HEK293 (cell line): ENCODE measurements around the gene EPS8L1.
A peak's percentile ranks its signal among the peaks of the same experiment; 100 is the strongest.

Source experiments
- CTCF ChIA-PET: fragments of 350-600 bp; formaldehyde crosslinking; extraction: SDS; loops from one replicate; lab custom pipeline; 2021; ENCODE audit warnings: antibody characterized with exemption; lab: Yijun Ruan, JAX
- POLR2A ChIA-PET: fragments of 300-600 bp; formaldehyde crosslinking; extraction: SDS; loops from one replicate; lab custom pipeline; 2020; ENCODE audit warnings: antibody characterized with exemption, inconsistent platforms; lab: Yijun Ruan, JAX
- H3K27ac ChIP-seq: fragments of 200-500 bp; sonication (Bioruptor generic); 2 replicates; pipeline ENCODE4 v1.5.1; 2014; ENCODE audit warnings: low read depth, low read length, control low read depth, inconsistent platforms; ENCODE audit errors: extremely low read depth
- H3K36me3 ChIP-seq, 2 experiments: fragments of 200-500 bp in 1 of 2; sonication (Bioruptor generic) in 1 of 2; 1 replicate in 1 of 2; 2 replicates in 1 of 2; pipeline ENCODE4 v1.5.1; 2014 to 2017; ENCODE audit warnings: inconsistent platforms in 2 of 2, low read length in 2 of 2; ENCODE audit not compliant: control insufficient read depth in 2 of 2, insufficient read depth in 1 of 2
- H3K4me1 ChIP-seq: fragments of 200-500 bp; sonication (Bioruptor generic); 2 replicates; pipeline ENCODE4 v1.5.1; 2014; ENCODE audit warnings: mild to moderate bottlenecking, low read length, inconsistent platforms; ENCODE audit not compliant: control insufficient read depth, insufficient read depth
- H3K4me3 ChIP-seq: 2 replicates; pipeline ENCODE4 v1.5.1; 2011; ENCODE audit warnings: low read depth, mild to moderate bottlenecking, control low read depth, low read length, moderate library complexity
- H3K9me3 ChIP-seq: fragments of 200-500 bp; sonication (Bioruptor generic); 2 replicates; pipeline ENCODE4 v1.5.1; 2014; ENCODE audit warnings: low read depth, low read length, inconsistent platforms; ENCODE audit not compliant: control insufficient read depth, insufficient read depth
- ZNF155 ChIP-seq: fragments of 450-650 bp; formaldehyde crosslinking; IDR thresholded peaks from 2 replicates; pipeline ENCODE4 v1.5.1; 2016; ENCODE audit warnings: missing biosample characterization, missing genetic modification characterization
- ZNF174 ChIP-seq: fragments of 450-650 bp; formaldehyde crosslinking; IDR thresholded peaks from 2 replicates; pipeline ENCODE4 v1.5.0; 2017; ENCODE audit warnings: missing biosample characterization, mild to moderate bottlenecking, missing genetic modification characterization
- ZNF184 ChIP-seq: fragments of 450-650 bp; IDR thresholded peaks from 2 replicates; pipeline ENCODE4 v1.5.1; 2018; ENCODE audit warnings: missing biosample characterization, mild to moderate bottlenecking, missing genetic modification characterization
- ZNF239 ChIP-seq: fragments of 450-650 bp; formaldehyde crosslinking; IDR thresholded peaks from 2 replicates; pipeline ENCODE4 v1.5.1; 2016; ENCODE audit warnings: missing biosample characterization, missing genetic modification characterization
- ZNF274 ChIP-seq, 2 experiments: fragments of 200-500 bp in 1 of 2; fragments of 450-650 bp in 1 of 2; sonication (Bioruptor generic) in 1 of 2; formaldehyde crosslinking in 1 of 2; IDR thresholded peaks; 2 replicates each; pipeline versions ENCODE4 v1.5.1 to v1.6.1; 2014 to 2016; ENCODE audit warnings: borderline replicate concordance in 1 of 2, inconsistent platforms in 1 of 2, low read length in 1 of 2, missing biosample characterization in 1 of 2, missing genetic modification characterization in 1 of 2
- ZNF404 ChIP-seq: fragments of 450-650 bp; formaldehyde crosslinking; IDR thresholded peaks from 2 replicates; pipeline ENCODE4 v1.5.1; 2017; ENCODE audit warnings: missing biosample characterization, missing genetic modification characterization
- ZNF629 ChIP-seq: fragments of 450-650 bp; formaldehyde crosslinking; IDR thresholded peaks from 2 replicates; pipeline ENCODE4 v1.5.1; 2017; ENCODE audit warnings: missing biosample characterization, missing genetic modification characterization
- ZSCAN23 ChIP-seq: fragments of 450-650 bp; formaldehyde crosslinking; IDR thresholded peaks from 2 replicates; pipeline ENCODE4 v1.5.1; 2016; ENCODE audit warnings: missing biosample characterization, missing genetic modification characterization
- ZXDB ChIP-seq: fragments of 450-650 bp; formaldehyde crosslinking; IDR thresholded peaks from 2 replicates; pipeline ENCODE4 v1.5.1; 2016; ENCODE audit warnings: missing biosample characterization, missing genetic modification characterization
- TF ChIP-seq, protein P1 (sequence below): fragments of 450-650 bp; formaldehyde crosslinking; IDR thresholded peaks from 2 replicates; pipeline ENCODE4 v1.5.1; 2016; ENCODE audit warnings: missing biosample characterization, missing genetic modification characterization
- TF ChIP-seq, protein P2 (sequence below): fragments of 450-650 bp; formaldehyde crosslinking; IDR thresholded peaks from 2 replicates; pipeline ENCODE4 v1.5.1; 2016; ENCODE audit warnings: missing biosample characterization, missing genetic modification characterization
- TF ChIP-seq, protein P3 (sequence below): fragments of 450-650 bp; formaldehyde crosslinking; IDR thresholded peaks from 2 replicates; pipeline ENCODE4 v1.5.1; 2016; ENCODE audit warnings: missing biosample characterization, missing genetic modification characterization
- TF ChIP-seq, protein P4 (sequence below): fragments of 450-650 bp; formaldehyde crosslinking; IDR thresholded peaks from 2 replicates; pipeline ENCODE4 v1.5.1; 2016; ENCODE audit warnings: missing biosample characterization, missing genetic modification characterization
- TF ChIP-seq, protein P5 (sequence below): fragments of 450-650 bp; formaldehyde crosslinking; IDR thresholded peaks from 2 replicates; pipeline ENCODE4 v1.5.1; 2016; ENCODE audit warnings: missing biosample characterization, missing genetic modification characterization, borderline replicate concordance

EPS8L1 gene

DNA sequence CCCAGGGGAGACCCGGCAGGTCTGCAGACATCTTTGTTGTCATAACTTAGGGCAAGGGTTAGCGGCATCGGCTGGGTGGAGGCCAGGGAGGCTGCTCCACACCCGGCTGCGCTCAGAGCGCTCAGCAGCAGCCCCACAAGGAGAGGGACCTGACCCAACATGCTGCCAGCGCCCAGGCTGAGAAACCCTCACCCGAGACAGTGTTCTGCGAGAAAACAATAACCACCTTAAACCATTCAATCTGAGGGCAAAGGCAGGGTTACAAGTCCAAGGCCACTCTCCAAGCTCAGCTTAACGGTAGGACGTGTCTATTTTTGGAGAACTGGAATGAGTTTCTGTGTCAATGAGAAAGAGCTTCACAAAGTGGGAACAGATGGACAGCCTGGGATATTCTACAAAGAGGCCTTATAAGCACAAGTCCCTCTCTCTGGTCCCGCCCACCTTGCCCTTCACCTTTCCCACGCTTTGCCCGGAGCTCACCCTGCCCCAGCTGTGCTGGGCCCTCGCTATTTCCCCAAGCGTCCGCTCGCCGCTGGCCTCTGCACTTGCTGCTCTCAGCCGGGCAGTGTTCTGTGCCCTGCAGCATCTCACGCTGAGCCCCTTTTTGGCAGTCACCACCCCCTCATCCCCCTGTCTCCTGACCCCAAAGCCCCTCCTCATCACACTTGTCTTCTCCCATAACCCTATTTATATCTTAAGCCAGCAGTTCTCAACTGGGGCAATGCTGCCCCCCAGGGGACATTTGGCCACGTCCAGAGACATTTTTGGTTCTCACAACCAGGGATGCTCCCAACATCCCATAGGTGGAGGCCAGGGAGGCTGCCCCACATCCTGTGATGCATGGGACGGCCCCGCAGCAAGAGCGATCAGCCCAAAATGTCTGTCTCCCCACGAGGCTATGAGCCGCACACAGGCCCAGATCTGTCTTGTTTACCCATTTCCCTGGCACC lies 24.2 kb downstream of the EPS8L1 start:
- no peaks in the 10 kb centered on the region for H3K9me3 ChIP-seq
- H3K27ac ChIP-seq: no peak overlapping the region
- TF ChIP-seq, protein P1, sequence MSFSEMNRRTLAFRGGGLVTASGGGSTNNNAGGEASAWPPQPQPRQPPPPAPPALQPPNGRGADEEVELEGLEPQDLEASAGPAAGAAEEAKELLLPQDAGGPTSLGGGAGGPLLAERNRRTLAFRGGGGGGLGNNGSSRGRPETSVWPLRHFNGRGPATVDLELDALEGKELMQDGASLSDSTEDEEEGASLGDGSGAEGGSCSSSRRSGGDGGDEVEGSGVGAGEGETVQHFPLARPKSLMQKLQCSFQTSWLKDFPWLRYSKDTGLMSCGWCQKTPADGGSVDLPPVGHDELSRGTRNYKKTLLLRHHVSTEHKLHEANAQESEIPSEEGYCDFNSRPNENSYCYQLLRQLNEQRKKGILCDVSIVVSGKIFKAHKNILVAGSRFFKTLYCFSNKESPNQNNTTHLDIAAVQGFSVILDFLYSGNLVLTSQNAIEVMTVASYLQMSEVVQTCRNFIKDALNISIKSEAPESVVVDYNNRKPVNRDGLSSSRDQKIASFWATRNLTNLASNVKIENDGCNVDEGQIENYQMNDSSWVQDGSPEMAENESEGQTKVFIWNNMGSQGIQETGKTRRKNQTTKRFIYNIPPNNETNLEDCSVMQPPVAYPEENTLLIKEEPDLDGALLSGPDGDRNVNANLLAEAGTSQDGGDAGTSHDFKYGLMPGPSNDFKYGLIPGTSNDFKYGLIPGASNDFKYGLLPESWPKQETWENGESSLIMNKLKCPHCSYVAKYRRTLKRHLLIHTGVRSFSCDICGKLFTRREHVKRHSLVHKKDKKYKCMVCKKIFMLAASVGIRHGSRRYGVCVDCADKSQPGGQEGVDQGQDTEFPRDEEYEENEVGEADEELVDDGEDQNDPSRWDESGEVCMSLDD (tag by site-specific recombination): no peak
- TF ChIP-seq, protein P2, sequence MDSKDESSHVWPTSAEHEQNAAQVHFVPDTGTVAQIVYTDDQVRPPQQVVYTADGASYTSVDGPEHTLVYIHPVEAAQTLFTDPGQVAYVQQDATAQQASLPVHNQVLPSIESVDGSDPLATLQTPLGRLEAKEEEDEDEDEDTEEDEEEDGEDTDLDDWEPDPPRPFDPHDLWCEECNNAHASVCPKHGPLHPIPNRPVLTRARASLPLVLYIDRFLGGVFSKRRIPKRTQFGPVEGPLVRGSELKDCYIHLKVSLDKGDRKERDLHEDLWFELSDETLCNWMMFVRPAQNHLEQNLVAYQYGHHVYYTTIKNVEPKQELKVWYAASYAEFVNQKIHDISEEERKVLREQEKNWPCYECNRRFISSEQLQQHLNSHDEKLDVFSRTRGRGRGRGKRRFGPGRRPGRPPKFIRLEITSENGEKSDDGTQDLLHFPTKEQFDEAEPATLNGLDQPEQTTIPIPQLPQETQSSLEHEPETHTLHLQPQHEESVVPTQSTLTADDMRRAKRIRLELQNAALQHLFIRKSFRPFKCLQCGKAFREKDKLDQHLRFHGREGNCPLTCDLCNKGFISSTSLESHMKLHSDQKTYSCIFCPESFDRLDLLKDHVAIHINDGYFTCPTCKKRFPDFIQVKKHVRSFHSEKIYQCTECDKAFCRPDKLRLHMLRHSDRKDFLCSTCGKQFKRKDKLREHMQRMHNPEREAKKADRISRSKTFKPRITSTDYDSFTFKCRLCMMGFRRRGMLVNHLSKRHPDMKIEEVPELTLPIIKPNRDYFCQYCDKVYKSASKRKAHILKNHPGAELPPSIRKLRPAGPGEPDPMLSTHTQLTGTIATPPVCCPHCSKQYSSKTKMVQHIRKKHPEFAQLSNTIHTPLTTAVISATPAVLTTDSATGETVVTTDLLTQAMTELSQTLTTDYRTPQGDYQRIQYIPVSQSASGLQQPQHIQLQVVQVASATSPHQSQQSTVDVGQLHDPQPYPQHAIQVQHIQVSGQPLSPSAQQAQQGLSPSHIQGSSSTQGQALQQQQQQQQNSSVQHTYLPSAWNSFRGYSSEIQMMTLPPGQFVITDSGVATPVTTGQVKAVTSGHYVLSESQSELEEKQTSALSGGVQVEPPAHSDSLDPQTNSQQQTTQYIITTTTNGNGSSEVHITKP (tag by site-specific recombination): 0 out of 2 replicates have a peak, but pooled peaks have one; percentile 13
- H3K4me3 ChIP-seq: no peak overlapping the region
- ChIA-PET CTCF (interaction anchor here (0.5 to 5.7 kb wide), 5 partner anchors 10 to 214 kb away, joined by 3 to 35 read pairs (median 4); no protein-coding TSS in a partner anchor), POLR2A (no interaction called here)
- peaks cover 17 to 46% of the 10 kb centered on the region in 2 experiments; a peak in 2 of 3 replicates for H3K36me3 ChIP-seq
- H3K4me1 ChIP-seq: no peaks in the 10 kb centered on the region

DNA sequence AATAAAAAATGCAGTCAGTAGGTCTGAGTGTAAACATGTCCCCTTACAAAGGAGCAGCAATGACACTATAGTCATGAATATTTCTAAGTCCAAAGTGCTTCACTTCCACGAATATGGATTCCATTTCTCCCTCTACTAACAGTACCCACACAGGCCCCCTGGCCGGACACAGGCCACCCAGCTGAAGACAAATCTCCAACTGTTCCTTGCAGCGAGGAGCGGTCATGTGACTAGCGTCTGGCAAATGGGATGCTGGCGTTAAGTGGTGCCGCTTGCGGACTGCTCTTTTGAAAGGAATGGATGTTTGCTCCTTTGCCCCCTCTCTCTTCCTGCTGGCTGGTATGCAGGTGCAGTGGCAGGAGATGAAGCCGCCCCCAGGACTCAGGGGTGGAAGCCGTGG lies 25.6 kb downstream of the EPS8L1 start:
- ChIA-PET POLR2A (no interaction called here), CTCF (interaction anchor here (0.6 to 5.7 kb wide), 4 partner anchors 12 to 719 kb away, joined by 3 to 35 read pairs (median 3); no protein-coding TSS in a partner anchor)
- TF ChIP-seq ZXDB (tag by site-specific recombination): no peak
- TF ChIP-seq ZNF274 (IDR thresholded peaks at IDR 0.05; ENCODE audit: low read length): no peak
- no peak for TF ChIP-seq ZNF274 (tag by site-specific recombination; IDR thresholded peaks at IDR 0.05; ENCODE audit: borderline replicate concordance)
- TF ChIP-seq ZNF239 (tag by site-specific recombination): no peak

DNA sequence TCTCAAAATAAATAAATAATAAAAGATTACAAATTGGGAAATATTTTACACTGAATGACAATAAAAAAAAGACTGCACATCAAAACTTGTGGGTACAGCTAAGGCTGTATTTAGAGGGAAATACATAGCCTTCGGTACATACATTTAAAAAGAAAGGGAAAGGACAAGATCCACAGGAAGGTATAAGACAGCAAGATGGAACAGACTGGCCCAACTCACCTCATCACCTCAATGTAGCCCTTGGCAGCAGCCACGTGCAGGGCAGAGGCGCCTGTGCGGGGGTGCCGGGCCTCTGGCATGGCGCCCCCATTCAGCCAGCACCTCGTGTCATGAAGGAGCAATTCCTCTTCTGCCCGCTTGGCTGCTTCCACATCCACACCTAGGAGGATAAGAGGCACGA lies 27.5 kb downstream of the EPS8L1 start:
- POLR2A ChIA-PET: no interaction called here
- Histone ChIP-seq H3K4me3 (no peak overlapping the region), H3K36me3 (peaks cover 15 to 46% of the 10 kb centered on the region in 2 experiments; a peak in 2 of 3 replicates), H3K9me3 (no peaks in the 10 kb centered on the region), H3K4me1 (no peaks in the 10 kb centered on the region), H3K27ac (no peak overlapping the region)
- CTCF ChIA-PET: interaction anchor here (1.1 to 5.7 kb wide), 2 partner anchors 14 to 15 kb away, joined by 3 to 35 read pairs; no protein-coding TSS in a partner anchor
- TF ChIP-seq ZSCAN23 (tag by site-specific recombination) (no peak), ZNF404 (tag by site-specific recombination) (no peak), ZNF184 (tag by site-specific recombination) (no peak), ZNF174 (tag by site-specific recombination) (no peak), ZNF155 (tag by site-specific recombination) (no peak), ZNF629 (no peak)
- TF ChIP-seq, protein P3, sequence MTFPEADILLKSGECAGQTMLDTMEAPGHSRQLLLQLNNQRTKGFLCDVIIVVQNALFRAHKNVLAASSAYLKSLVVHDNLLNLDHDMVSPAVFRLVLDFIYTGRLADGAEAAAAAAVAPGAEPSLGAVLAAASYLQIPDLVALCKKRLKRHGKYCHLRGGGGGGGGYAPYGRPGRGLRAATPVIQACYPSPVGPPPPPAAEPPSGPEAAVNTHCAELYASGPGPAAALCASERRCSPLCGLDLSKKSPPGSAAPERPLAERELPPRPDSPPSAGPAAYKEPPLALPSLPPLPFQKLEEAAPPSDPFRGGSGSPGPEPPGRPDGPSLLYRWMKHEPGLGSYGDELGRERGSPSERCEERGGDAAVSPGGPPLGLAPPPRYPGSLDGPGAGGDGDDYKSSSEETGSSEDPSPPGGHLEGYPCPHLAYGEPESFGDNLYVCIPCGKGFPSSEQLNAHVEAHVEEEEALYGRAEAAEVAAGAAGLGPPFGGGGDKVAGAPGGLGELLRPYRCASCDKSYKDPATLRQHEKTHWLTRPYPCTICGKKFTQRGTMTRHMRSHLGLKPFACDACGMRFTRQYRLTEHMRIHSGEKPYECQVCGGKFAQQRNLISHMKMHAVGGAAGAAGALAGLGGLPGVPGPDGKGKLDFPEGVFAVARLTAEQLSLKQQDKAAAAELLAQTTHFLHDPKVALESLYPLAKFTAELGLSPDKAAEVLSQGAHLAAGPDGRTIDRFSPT: no peak
- TF ChIP-seq, protein P4, sequence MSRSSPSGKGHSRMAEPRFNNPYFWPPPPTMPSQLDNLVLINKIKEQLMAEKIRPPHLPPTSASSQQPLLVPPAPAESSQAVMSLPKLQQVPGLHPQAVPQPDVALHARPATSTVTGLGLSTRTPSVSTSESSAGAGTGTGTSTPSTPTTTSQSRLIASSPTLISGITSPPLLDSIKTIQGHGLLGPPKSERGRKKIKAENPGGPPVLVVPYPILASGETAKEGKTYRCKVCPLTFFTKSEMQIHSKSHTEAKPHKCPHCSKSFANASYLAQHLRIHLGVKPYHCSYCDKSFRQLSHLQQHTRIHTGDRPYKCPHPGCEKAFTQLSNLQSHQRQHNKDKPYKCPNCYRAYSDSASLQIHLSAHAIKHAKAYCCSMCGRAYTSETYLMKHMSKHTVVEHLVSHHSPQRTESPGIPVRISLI (tag by site-specific recombination): no peak
- TF ChIP-seq, protein P5, sequence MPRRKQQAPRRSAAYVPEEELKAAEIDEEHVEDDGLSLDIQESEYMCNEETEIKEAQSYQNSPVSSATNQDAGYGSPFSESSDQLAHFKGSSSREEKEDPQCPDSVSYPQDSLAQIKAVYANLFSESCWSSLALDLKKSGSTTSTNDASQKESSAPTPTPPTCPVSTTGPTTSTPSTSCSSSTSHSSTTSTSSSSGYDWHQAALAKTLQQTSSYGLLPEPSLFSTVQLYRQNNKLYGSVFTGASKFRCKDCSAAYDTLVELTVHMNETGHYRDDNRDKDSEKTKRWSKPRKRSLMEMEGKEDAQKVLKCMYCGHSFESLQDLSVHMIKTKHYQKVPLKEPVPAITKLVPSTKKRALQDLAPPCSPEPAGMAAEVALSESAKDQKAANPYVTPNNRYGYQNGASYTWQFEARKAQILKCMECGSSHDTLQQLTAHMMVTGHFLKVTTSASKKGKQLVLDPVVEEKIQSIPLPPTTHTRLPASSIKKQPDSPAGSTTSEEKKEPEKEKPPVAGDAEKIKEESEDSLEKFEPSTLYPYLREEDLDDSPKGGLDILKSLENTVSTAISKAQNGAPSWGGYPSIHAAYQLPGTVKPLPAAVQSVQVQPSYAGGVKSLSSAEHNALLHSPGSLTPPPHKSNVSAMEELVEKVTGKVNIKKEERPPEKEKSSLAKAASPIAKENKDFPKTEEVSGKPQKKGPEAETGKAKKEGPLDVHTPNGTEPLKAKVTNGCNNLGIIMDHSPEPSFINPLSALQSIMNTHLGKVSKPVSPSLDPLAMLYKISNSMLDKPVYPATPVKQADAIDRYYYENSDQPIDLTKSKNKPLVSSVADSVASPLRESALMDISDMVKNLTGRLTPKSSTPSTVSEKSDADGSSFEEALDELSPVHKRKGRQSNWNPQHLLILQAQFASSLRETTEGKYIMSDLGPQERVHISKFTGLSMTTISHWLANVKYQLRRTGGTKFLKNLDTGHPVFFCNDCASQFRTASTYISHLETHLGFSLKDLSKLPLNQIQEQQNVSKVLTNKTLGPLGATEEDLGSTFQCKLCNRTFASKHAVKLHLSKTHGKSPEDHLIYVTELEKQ: no peak

More for the DNA sequence above, 25.6 kb downstream of the EPS8L1 start:
- H3K4me1 ChIP-seq: no peaks in the 10 kb centered on the region
- H3K36me3 ChIP-seq: peaks cover 15 to 42% of the 10 kb centered on the region in 2 experiments; a peak in 2 of 3 replicates
- H3K4me3 ChIP-seq: no peak overlapping the region
- H3K9me3 ChIP-seq: no peaks in the 10 kb centered on the region
- H3K27ac ChIP-seq: no peak overlapping the region
